ENCODE results near the gene FPR3.
A peak's percentile ranks its signal among the peaks of the same experiment; 100 is the strongest.
"Not testable (repeated sequence)": the region's sequence is repeated elsewhere in the genome, so short reads cannot be mapped to it uniquely, and the experiment has no call there.

The FPR3 gene

GRCh38 chr19:51784109-51784785 is 10.7 kb upstream of the FPR3 start:
- DNase-seq (ENCODE audit: low read depth) = no peak

DNA sequence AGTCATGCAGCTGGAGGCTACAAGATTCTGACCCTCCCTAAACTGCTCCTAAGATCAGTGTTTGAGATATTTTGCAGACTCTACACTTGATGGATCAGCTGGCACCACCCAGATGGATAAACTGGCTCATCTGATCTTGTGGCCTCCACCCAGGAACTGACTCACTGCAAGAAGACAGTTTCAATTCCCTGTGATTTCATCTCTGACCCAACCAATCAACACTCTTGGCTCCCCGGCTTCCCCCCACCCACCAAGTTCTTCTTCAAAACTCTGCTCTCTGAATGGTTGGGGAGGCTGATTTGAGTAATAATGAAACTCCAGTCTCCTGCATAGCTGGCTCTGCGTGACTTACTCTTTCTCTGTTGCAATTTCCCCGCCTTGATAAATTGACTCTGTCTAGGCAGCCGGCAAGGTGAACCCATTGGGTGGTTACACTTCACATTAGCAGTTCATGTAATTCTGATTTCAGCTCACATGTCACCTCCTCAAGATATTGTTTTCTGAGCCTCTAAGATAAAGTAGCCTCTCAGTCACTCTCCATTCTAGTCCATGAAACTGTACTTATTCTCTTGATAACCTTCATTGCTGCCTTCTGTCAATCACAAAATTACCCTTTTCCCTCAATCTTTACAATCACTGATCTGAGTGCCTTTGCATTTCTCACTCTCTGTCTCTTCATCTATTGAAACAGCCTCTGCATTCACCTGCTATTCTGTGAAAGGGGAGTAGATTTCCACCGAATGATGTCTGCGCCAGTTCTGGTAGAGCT is 9.9 kb upstream of the FPR3 start:
- peak; percentile 35 for DNase-seq (ENCODE audit: low read depth)

GRCh38 chr19:51786646-51787494 is 8.1 kb upstream of the FPR3 start:
- DNase-seq (ENCODE audit: low read depth) = no peak

- DNase-seq (ENCODE audit: low read depth) = no peak
These were observed 6.9 kb upstream of the FPR3 start for GRCh38 chr19:51788029-51788428.

DNA sequence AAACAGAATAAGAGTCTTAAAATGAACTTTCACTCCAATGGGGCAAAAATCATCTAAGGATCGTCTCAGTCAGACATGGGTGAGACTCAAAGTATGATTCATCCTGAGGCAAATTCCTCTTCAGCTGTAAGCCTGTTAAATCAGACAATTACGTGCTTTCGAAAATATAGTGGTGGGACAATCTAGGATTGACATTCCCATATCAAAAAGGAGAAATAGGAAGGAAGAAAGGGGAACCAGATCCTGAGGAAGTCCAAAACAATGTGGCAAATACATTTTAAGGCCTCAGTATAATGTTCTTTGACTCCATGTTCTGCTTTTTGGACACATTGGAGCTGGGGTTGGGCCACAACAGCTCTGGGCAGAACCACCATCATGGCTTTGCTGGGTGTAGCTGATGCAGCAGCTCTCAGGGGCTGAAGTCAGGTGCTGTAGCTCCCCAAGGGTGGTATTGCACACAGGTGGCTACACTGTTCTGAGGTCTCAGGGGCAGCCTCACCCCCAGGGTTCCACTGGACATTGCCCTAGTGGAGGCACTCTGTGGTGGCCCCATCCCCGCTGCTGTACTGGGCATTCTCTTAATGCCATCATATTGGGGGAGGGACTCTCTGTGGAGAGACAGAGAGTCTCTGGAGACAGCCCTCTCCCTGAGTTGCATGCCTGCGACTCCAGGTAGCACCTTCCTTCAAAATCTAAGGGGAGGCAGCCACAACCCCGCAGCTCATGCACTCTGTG is 5.7 kb upstream of the FPR3 start:
- no peak for DNase-seq (ENCODE audit: low read depth)

DNA sequence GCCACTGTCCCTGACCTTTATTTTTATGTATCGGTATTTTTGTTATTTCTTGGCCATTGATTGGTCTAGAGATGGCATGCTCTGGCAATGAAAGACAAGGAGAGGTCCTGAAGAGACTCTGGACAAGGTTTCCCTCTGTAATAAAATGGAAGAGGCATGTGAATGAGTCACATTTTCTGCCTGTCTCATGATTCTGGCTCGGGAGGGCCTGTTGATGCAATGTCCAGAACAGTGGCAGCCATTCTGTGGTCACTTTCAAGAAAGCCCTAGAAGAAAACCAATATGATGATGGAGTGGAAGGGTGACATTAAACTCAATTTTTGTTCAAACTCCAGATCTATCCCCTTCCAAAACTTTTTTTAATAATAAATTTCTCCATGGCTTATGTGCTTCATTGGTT is 2.0 kb upstream of the FPR3 start:
- no peak for DNase-seq (ENCODE audit: low read depth)

DNA sequence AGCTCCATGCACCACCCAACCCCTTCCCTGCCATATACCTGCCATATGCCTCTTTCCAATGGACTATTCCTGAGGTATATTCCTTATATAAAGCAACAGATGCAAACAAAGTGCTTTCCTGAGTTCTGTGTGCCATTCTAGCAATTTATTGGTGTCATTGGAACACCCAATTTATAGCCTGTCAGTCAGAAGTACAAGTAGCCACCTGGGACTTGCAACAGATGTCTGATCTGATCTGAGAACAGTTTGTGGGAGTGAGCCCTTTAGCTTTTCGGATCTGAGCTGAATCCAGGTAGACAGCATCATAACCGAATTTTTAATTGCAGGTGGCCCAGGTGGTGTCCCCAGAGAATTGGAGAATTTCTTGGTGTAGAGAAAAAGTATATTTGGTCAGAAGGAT is 963 bp upstream of the FPR3 start:
- no peak for DNase-seq (ENCODE audit: low read depth)

DNA sequence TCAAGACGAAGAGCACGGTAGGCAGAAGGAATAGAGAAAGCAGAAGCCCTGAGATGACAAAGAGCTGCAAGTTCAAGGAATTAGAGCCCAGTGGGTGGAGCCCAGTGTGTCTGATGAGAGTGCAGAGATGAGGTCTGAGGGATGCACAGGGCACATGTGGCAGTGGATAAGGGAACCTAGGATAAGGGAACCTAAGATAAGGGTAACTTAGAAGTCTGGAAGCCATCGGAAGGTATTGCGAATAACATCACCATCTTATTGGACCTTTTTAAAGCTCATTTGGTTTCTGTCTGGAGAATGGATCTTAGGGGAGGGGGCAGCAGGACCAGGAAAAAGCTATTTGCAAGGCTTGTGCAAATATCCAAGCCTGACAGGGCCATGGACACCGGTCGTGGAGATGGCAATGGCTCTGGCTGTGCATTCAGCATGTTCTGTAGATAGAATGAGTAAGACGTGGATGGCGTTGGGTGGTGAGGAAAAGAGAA is 1.3 kb downstream of the FPR3 start:
- DNase-seq (ENCODE audit: low read depth) = no peak

DNA sequence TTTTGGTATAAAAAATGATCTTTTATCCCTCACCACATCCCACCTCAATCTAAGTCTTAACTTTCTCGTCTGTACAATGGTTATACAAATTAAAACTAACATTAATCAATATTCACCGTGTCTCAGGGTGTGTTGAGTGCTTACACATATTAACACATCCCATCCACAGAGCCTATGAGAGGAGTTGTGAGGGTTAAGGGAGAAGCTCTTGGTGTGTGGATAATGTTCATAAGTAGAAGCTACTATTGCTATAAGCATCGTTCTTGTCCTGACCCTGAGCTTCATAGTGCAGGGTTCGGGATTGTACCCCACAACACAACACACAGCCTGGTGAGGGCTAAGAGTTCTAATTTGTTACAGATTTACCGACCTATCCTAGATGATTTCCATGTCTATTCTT is 2.5 kb downstream of the FPR3 start:
- no peak for DNase-seq (ENCODE audit: low read depth)

- DNase-seq (ENCODE audit: low read depth) = no peak
These were observed 3.1 kb downstream of the FPR3 start for GRCh38 chr19:51798062-51798461.

- DNase-seq (ENCODE audit: low read depth) = peak; percentile 91
These were observed 4.2 kb downstream of the FPR3 start for GRCh38 chr19:51799034-51799773.

- no peak for DNase-seq (ENCODE audit: low read depth)
These were observed 5.0 kb downstream of the FPR3 start for GRCh38 chr19:51799774-51800472.

GRCh38 chr19:51800473-51801244 is 5.7 kb downstream of the FPR3 start:
- DNase-seq (ENCODE audit: low read depth) = no peak

GRCh38 chr19:51802775-51803174 is 7.8 kb downstream of the FPR3 start:
- no peak for DNase-seq (ENCODE audit: low read depth)

DNA sequence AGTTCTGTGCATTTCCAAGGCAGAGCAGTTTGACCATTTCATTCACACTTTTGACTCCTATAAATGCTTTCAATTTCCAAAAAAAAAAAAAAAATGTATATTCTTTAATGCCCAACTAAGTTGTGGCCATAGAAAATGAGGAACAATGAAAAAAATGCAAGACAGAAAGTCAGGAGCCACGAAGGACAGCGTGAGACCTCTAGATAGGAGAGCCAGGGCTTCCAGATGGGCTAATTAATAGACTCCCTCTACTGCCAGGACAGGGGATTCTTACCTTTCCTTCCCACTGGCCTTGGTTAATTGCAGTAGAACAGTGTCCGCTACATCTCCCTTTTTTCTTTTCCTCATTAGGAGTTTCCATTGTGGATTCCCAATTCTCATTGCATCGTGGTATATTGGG is 8.6 kb downstream of the FPR3 start:
- DNase-seq (ENCODE audit: low read depth) = no peak

GRCh38 chr19:51803967-51804366 is 9.0 kb downstream of the FPR3 start:
- DNase-seq (ENCODE audit: low read depth) = no peak

DNA sequence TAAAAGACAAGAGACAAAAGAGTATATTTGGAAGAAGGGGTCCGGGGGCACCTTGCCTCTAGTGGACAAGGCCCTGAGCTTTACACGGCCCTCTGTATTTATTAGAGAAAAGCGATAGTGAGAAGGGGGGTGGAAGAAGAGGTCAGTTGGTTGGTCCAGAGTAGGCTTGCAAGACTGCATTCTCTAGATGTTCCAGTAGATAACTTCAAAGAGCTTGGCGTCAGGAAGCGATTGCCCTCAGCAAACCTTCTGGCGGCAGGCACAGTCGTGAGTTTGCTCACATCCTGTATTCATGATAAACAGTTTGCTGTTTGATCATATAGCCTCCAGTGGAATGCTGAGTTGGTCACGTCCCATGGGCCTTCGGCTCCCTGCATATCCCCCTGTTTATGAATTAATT is 9.8 kb downstream of the FPR3 start:
- DNase-seq (ENCODE audit: low read depth) = not testable (repeated sequence)

GRCh38 chr19:51805396-51805795 is 10.4 kb downstream of the FPR3 start:
- not testable (repeated sequence) for DNase-seq (ENCODE audit: low read depth)

- not testable (repeated sequence) for DNase-seq (ENCODE audit: low read depth)
These were observed 11.6 kb downstream of the FPR3 start for GRCh38 chr19:51806571-51806970.
